Measurements from ENCODE around the gene CAPZA1. TPM values are rescaled to one million over a fixed set of nuclear protein-coding genes. Genes with fewer than 3 reads are reported as not detected.

The CAPZA1 gene
- total and polyA plus RNA-seq, 10 of the 15 experiments (the other 5 are each of a cell fraction or from before 2014, with no cell fraction given): 187 to 886 (median 278) TPM

GRCh38 chr1:112689196-112689841, 69.7 kb downstream of the CAPZA1 start:
- 92% methylated on average over 8 of the region's 9 CpGs for WGBS (ENCODE audit: insufficient coverage, insufficient replicate concordance, low lambda C conversion rate, missing lambda C conversion rate)
- Histone ChIP-seq H3K4me2 (ENCODE audit: control insufficient read depth, insufficient read depth) (no peak overlapping the region), H4K20me1 (ENCODE audit: control insufficient read depth, insufficient read depth) (0 out of 2 replicates have a peak, but pooled peaks cover 3% of the 10 kb centered on the region), H3K27ac (ENCODE audit: control insufficient read depth, insufficient read depth) (no peak overlapping the region), H3K27me3 (replicated peaks in 1 of 2; ENCODE audit: control insufficient read depth in 2 of 2, insufficient read depth in 2 of 2, low read length in 1 of 2) (no peaks in the 10 kb centered on the region), H3K9me3 (replicated peaks; ENCODE audit: control insufficient read depth, insufficient read depth, low read length) (no peaks in the 10 kb centered on the region), H3K4me3 (no peak overlapping the region), H3K36me3 (ENCODE audit: control insufficient read depth in 2 of 2, insufficient read depth in 2 of 2, low read length in 1 of 2) (peaks cover 6 to 10% of the 10 kb centered on the region in 2 experiments), H3K4me1 (ENCODE audit: control insufficient read depth, insufficient read depth, low read length) (peaks cover 11% of the 10 kb centered on the region; the same call in 1 of the 2 replicates), H2AFZ (ENCODE audit: control insufficient read depth, low read depth, low read length) (no peak overlapping the region), H3K9ac (ENCODE audit: control insufficient read depth, insufficient read depth, low read length) (no peak overlapping the region), H3K79me2 (ENCODE audit: control insufficient read depth, insufficient read depth, low read length) (no peaks in the 10 kb centered on the region; the same call in 1 of the 2 replicates)
- DNase-seq (ENCODE audit: low read depth, low spot score): no peak
- ChIA-PET CTCF (no interaction called here), SMC1A (ENCODE audit: uncharacterized antibody, unreplicated experiment) (interaction anchor here (0.6 kb wide), 1 partner anchor 50 kb away, joined by 3 read pairs; no protein-coding TSS in a partner anchor), POLR2A (no interaction called here), RAD21 (ENCODE audit: unreplicated experiment) (no interaction called here)
- TF ChIP-seq RAD51 (IDR thresholded peaks at IDR 0.05) (no peak), PAX8 (IDR thresholded peaks at IDR 0.05) (no peak), SMARCA5 (IDR thresholded peaks at IDR 0.05) (no peak), NBN (IDR thresholded peaks at IDR 0.05) (no peak), NRF1 (conservative IDR thresholded peaks at IDR 0.05; ENCODE audit: low read depth, low read length) (no peak), SKIL (IDR thresholded peaks at IDR 0.05; ENCODE audit: low read depth, poor library complexity, severe bottlenecking) (no peak), NFYB (IDR thresholded peaks at IDR 0.05; ENCODE audit: insufficient read depth, low read depth, low read length) (no peak), SMAD1 (IDR thresholded peaks at IDR 0.05; ENCODE audit: low read depth, partially characterized antibody) (no peak), NFYA (IDR thresholded peaks at IDR 0.05; ENCODE audit: borderline replicate concordance, low read depth, low read length) (no peak), FOS (IDR thresholded peaks at IDR 0.05; ENCODE audit: borderline replicate concordance, extremely low read depth, insufficient read length) (no peak), ZNF274 (IDR thresholded peaks at IDR 0.05; ENCODE audit: insufficient read depth, insufficient read length) (no peak), BRCA1 (IDR thresholded peaks at IDR 0.05; ENCODE audit: low read depth, low read length) (no peak), LARP7 (IDR thresholded peaks at IDR 0.05) (no peak)
- no peak for ATAC-seq
- no TSS peak for BruUV-seq (replicated peaks)
- in situ Hi-C loops (cut with MboI) (no loop called here), intact Hi-C loops (cut with micrococcal nuclease; ENCODE audit: unreplicated experiment) (no loop called here)
- no peak for FAIRE-seq
